B cell (primary cell): ENCODE measurements around the gene CLDND2.

Experiments
- EZH2 ChIP-seq: IDR thresholded peaks from 2 replicates; pipeline ENCODE4 v1.6.1; 2012; ENCODE audit warnings: borderline replicate concordance, low read depth, mild to moderate bottlenecking, moderate library complexity, low read length; ENCODE audit not compliant: insufficient read depth, poor library complexity, severe bottlenecking
- TF ChIP-seq, protein P1 (sequence below): fragments of 200-600 bp; IDR thresholded peaks from one replicate; pipeline ENCODE4 v1.8.0; 2022; ENCODE audit warnings: antibody characterized with exemption, mild to moderate bottlenecking

DNA sequence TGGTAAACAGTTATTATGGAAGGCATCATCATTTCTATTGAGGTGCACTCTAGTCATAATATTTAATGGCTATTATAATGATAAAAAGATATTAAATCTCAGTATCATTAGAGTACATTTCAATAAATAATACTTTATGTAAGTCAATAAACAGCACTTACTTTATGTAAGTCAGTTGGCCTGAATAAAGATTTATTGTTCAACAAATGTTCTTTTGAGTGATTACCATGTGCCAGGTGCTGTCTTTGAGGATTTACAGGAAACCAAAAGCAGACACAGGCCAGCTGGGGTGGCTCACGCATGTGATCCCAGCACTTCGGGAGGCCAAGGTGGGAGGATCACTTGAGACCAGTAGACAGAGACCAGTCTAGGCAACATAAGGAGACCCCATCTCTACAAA lies 8.6 kb upstream of the CLDND2 start:
- TF ChIP-seq EZH2: no peak
- TF ChIP-seq, protein P1, sequence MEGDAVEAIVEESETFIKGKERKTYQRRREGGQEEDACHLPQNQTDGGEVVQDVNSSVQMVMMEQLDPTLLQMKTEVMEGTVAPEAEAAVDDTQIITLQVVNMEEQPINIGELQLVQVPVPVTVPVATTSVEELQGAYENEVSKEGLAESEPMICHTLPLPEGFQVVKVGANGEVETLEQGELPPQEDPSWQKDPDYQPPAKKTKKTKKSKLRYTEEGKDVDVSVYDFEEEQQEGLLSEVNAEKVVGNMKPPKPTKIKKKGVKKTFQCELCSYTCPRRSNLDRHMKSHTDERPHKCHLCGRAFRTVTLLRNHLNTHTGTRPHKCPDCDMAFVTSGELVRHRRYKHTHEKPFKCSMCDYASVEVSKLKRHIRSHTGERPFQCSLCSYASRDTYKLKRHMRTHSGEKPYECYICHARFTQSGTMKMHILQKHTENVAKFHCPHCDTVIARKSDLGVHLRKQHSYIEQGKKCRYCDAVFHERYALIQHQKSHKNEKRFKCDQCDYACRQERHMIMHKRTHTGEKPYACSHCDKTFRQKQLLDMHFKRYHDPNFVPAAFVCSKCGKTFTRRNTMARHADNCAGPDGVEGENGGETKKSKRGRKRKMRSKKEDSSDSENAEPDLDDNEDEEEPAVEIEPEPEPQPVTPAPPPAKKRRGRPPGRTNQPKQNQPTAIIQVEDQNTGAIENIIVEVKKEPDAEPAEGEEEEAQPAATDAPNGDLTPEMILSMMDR: no peak
